D341Med (cell line): Measurements from ENCODE around the gene KIF17.
"Not testable (repeated sequence)": the region's sequence is repeated elsewhere in the genome, so short reads cannot be mapped to it uniquely, and the experiment has no call there.

Source experiments
- DNase-seq: peaks from one replicate; pipeline ENCODE4 v3.0.0; 2012; ENCODE audit warnings: low spot score

Gene KIF17

DNA sequence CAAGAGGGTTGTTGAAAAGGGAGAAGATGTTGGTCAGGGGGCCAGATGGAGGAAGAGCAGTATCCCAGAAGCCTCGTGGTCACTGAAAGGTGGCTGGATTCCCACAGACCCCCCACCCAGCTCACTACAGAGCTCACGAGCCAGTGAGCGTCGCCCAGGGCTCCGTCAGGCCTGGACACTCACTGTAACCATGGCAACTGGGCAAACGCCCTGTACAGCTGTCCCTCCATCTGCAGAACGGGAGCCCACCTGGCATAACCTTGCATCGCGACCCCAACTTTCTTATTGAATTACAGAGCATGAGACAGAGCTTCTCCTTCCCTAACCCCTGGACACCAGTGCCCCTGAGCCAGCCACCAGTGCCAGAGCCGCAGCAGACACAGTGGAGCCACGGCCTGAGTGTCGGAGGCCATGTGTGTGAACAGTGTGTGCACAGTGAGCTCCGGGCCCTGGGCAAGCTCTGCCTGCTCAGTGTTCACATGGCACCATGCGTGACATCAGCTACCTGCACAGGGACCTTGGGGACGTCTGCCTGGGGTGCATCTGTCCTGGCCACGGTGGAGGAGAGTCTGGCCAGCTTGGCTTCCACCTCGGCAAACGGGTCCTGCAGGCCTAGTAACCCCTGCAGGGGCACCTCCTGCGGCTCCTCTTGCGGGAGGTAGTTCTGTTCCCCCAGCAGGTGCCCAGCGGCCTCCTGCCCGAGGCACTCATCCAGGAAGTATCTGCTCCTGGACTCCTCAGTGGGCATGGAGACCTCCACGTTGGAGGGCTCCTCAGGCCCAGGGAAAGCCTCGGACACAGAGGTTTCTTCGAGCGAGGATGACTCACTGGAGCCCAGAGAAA, 30.7 kb downstream of the KIF17 start:
- no peak for DNase-seq

DNA sequence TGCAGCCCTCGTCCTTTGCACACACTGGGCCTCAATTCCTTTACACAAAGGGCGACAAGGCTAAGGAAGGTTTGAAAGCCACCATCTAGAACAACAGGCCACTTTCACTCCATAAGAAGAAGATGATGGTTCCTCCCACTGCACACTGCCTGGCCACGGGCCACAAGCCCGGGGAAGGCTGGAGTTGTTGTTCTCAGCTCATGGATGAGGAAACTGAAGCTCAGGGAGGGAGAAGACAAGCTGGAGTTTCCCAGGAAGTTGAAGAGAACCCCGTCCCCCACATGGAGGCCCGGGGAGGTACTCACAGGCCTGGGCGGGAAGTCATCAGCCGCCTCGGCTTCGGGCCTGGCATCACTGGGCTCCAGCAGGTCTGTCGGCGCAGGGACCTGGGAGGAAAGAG, 32.1 kb downstream of the KIF17 start:
- peak; percentile 11 for DNase-seq

DNA sequence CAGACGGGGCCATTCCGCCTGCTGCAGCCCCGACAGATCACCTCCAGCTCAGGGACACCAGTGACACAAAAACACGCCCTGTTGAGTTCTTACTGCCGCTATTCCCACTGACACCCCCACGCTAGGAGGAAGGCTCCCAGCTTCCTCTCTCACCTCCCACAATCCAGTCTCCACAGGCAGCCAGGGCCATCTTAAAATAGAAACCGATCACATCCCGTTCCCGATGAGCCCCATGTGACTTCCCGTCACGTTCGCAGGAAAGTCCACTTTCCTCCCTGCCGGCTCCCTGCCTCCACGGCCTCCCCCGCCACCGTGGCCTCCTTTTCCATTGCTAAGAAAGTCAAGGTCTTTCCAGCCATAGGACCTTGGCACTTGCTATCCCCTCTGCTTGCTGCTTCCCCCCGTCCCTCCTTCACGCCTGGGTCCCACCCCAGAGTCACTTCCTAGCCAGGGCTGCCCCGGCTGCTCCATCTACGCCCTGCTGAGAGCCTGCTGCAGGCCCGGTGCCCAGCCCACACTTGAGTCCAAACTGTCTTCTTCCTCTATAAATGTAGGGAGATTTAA, 32.6 kb downstream of the KIF17 start:
- peak; percentile 8 for DNase-seq

DNA sequence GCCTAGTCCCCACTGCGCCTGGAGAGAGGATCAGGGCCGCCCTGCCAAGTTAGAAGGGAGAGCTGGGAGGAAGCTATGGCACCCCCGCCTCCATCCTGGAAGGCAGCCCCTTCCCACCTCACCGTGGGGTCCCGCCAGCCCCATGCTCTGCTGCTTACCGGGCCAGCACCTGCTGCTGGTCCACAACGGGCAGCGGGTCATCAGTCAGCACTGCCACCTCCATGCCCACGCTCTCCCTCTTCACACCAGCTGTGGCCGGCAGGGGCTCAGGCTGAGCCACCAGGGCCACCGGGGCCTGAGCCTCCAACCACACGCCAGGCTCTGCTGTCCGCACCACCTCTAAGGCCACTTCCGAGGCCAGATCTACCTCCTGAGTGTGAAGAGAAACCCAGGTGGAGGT, 33.2 kb downstream of the KIF17 start:
- no peak for DNase-seq

DNA sequence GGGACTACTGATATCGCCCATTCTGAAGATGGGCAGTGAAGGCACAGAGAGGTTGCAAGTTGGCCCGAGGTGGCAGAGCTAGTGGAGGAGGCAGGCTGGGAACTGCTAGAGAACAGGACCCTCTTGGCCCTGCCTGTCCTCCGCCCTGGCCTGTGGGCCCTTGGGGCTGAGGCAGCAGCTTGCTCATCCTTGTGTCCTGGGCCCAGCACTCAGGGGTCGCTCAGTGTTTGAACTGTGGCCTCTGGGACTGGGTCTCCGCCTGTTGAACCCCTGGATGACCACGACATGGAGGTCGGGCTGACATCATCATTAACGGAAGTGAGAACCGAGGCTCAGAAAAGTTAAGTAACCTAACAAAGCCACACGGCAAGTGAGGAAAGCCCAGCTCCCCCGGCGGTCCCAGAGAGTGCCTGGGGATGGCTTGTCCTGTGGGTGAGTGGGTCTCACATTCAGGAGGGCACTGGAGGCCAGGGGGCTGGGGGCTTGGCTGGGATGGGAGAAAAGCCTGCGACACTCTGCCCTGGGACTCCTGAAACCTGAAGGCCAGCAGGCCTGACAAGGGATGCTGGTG, 33.7 kb downstream of the KIF17 start:
- DNase-seq = no peak

DNA sequence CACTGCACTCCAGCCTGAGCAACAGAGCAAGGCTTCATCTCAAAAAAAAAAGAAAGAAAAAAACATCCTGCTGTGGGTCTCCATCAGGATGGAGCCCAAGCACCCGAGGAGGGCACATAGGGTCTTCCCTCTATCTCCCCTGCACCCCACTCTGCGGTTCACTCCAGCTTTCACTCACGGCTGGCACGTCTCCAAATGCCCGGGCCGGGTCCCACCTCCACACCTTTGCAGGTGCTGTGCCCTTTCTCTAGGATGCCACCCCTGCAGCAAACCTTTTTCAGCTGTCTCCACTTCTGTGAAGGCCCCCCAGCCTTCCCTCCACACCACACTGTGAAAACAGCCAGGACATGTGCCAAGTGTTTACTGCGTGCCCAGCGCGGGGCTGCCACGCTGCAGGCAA, 34.2 kb downstream of the KIF17 start:
- no peak for DNase-seq

DNA sequence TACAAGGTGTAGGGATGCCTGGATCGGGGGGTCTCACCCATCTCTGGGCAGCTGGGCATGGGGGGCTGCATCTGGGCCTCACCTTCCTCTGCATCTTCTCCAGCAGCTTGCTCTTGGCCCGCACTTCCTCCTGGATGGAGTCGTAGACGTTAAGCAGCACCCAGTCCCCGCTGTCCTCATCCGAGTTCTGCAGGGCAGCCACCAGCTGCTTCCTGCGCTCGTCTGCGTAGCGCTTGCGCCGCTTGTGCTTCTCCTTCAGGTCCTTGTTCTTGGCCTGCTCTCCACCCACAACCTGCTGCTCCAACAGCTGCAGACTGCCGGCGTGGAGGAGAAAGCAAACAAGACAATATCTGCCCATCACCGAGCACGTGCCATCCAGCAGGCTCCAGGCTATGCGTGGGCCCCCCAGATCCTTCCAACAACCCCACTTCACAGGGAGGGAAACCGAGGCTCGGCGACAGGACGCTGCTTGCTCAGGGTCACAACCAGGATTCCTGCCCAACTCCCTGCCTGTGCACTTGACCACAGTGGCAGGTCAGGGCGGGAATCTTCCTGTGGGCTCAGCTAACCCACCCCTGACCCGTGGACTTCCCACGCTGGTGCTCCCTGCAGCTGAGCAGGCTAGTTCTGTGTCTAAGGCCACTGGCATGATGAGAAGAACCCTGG, 35.1 kb downstream of the KIF17 start:
- no peak for DNase-seq

DNA sequence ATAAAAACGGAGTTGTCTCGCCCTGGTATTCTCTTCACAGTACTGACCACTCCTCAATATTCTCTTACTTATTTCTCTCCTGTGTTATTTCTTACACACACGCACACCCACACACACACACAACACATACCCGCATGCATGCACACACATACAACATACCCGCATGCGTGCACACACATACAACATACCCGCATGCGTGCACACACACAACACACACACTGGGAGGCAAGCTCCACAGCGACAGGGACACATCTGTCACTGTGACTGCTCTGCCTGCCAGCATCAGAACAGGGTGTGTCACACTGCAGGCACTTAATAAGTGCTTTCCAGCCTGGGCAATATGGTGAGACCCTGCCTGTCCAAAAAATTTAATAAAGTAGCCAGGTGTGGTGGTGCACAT, 35.8 kb downstream of the KIF17 start:
- DNase-seq = no peak

DNA sequence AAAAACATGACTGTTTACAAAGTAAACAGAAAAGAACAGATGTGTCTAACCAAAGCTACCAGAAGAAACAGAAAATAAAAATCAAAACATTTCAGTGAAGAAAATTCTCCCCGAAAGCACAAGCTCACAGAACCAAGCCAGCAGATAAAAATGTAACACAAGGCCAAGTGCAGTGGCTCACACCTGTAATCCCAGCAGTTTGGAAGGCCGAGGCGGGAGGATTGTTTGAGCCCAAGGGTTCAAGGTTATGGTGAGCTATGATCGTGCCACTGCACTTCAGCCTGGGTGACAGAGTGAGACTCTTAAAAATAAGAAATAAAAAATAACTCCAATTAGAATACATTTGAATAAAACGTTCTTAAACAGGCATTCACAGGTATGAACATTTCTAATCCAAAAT, 37.5 kb downstream of the KIF17 start:
- DNase-seq = no peak

DNA sequence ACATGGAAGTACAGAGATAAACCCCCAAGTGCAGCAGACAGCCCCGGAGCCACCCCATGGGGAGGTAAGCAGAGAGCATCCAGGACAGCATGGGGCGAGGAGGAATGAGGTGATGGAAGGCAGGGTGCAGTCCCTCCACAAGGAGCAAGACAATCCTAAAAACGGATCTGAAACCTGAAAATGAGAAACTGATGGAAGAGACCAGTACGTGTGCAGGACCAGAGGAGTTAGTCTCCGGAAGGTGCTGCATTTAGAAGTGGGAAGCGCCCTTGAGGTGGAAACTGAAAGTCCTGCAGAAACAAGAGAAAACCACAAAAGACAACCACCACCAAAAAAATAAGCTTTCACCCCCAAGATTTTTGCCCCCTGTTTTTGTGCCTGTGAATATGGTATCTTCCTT, 39.2 kb downstream of the KIF17 start:
- no peak for DNase-seq

DNA sequence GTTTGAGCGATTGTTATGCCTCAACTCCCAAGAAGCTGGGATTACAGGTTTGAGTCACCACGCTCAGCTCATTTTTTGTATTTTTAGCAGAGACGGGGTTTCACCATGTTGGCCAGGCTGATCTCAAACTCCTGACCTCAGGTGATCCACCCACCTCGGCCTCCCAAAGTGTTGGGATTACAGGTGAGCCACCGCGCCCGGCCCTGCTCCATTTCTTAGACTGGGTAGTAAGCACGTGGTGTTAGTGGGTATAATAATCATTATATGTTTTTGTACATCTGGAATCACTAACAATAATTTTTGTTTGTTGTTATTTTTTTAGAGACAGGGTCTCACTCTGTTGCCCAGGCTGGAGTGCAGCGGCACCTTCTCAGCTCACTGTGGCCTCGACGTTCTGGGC, 44.2 kb downstream of the KIF17 start:
- DNase-seq = not testable (repeated sequence)

DNA sequence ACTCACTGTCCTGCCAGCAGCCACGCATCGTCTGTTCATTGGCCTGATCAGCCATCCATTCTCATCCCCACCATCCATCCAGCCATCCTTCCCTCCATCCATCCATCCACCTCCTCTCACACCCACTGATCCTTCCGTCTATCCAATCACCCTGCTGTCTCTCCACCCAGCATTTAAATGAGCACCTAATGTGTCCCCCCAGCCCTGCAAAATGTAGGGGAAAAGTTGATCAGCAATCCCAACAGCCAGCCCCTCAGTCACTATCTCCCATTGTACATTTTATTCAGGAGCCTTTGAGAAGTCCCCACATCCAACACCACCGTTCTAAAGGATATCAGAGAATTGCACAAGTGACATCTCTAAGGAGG, 45.6 kb downstream of the KIF17 start:
- no peak for DNase-seq

DNA sequence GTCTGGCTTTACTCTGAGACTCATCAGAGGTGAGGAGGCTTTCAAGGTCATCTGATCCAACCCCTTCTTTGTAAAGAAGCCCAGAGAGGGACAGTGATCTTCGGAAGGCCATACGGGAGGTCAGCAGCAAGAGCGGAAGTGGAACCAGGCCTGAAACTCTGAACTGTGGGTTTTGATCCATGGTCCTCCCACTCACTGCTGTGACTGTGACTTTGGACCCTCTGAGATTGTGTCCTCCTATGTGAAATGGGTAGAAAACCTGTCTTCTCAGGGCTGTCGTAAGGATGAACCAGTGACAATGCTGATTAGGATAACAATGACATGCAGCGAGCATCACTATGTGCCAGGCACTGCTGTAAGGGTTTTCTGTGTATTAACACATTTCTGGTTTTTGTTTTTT, 46.9 kb downstream of the KIF17 start:
- no peak for DNase-seq

DNA sequence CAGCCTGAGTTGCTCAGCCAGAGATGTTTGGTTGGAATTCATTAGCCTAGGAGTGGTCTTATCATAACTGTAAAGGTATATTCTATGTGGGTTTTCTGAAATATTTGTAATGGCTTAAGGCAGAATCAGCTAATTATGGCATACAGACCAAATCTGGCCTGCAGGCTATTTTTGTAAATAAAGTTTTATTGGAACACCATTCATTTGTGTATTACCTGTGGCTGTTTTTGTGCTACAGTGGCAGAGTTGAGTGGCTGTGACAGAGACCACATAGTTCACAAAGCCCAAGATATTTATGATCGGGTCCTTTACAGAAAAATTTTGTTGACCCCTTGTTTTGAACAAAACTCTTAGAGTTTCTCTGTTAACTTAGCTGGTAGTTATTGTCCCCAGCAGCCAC, 49.2 kb downstream of the KIF17 start:
- DNase-seq = no peak

DNA sequence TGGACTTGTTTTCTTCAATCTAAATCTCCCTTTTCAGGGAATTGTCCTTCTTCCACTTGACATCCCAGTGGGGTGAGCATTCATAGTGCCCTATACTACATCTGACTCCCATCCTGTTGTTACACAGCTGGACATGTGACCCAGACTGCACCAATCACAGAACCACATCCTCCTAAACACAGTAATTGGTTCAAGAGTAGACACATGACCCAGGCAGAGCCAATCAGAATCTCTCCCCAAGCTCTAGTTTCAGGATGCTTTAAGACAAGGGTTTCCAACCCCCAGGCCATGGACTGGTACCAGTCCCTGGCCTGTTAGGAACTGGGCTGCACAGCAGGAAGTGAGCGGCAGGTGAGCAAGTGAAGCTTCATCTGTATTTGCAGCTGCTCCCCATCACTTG, 51.0 kb downstream of the KIF17 start:
- DNase-seq = no peak

DNA sequence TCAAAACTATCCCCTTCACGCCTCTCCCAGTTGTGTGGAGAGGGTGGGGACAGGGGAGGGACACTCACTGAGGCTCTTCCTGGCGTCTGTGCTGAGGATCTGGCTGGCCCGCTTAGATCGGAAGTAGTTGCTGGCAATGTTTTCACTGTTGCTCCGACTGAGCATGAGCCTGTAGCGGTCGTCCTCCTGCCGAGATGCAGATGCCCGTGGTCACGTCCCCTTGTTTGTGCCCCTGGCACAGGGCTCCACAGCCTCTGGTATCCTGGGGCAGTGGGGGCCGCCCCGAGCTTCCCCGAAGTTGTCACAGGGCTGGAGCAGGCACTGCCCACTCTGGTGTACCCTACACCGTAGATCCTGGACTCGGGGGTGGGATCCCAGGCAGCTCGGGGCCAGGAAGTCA, 51.7 kb downstream of the KIF17 start:
- no peak for DNase-seq

DNA sequence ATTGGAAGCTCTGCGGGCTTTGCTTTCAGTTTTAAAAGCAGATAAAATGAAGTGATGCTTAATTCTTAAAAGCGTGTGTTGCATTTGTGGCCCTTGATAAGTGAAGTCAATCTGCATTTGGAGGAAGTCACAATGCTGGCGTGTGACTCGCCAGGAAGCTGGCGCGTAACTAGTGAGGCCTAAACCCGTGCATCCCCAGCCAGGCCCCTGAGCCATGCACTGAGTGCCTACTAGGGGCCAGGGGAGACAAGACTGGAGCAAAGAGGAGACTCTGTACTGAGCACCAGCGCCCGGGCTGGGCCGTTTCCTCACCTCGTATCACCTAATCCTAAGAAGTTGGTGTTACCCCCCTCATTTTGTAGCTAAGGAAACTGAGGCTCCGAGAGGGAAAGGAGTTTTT, 52.1 kb downstream of the KIF17 start:
- no peak for DNase-seq

DNA sequence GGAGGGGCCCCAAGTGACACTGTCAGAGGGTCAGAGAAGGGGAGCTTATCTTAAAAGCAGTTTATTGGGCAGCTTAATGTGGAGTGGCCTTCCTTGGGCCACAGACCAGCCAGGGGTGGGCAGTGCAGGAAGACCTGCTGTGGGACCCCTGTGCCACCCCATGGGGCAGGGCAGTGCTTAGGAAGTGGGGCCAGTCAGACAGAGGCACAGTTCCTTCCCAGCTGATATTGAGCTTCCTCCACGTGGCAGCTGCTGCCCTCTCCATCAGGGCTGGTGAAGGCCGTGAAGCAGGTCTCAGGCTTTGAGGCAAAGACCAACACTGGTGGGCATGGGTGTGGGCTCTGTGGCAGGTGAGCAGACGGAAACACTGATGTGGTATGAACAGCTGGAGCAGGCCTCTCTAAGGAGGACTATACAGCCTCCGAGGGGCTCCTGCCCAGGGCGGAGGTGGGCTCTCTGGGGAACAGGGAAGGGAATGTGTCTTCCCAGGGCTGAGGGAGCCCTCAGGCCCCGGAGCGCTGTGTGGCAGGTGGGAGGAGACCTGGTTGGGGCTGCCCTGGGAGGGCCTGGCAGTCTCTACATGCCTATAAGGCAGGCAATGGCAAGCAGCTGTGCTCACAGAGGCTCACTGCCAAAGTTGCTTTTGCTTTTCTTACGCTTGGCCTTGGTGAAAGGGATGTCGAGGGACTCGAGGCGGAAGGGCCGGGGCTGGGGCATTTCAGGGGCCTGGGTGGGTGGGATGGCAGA, 53.7 kb downstream of the KIF17 start:
- DNase-seq = no peak

DNA sequence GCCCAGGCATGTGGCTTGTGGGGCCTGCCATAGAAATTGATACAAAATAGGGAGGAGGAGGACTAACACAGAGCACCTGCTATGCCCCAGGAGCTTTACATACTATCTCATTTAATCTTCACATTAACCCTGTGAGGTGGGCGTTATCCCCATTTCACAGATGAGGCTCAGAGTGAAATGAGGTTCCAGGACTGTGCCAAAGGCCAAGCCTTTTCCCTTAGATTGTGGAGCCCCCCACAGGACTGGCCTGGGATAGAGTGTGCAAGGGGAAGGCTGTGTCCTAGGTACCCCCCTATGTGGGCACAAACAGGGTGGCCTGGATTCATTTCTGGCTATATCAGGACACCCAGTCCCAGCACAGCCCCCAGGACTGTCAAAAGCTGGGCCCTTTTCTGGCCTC, 54.4 kb downstream of the KIF17 start:
- no peak for DNase-seq

DNA sequence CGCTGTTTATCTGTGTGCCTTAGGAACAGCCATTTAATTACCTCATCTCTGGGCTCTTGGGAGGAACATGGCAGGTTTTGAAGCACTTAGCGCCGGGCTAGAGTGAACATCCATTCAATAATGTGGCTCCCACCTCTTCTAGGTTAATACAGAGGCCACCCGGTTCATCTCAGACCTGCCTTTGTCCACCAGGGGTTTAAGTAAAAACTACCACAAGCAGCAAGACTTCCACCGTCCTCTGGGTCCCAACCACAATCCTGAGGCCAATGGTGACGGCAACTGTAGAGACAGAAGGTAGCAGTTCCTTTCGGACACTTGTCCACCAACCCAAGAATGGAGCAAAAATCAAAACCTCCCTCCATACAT, 55.7 kb downstream of the KIF17 start:
- DNase-seq = no peak

DNA sequence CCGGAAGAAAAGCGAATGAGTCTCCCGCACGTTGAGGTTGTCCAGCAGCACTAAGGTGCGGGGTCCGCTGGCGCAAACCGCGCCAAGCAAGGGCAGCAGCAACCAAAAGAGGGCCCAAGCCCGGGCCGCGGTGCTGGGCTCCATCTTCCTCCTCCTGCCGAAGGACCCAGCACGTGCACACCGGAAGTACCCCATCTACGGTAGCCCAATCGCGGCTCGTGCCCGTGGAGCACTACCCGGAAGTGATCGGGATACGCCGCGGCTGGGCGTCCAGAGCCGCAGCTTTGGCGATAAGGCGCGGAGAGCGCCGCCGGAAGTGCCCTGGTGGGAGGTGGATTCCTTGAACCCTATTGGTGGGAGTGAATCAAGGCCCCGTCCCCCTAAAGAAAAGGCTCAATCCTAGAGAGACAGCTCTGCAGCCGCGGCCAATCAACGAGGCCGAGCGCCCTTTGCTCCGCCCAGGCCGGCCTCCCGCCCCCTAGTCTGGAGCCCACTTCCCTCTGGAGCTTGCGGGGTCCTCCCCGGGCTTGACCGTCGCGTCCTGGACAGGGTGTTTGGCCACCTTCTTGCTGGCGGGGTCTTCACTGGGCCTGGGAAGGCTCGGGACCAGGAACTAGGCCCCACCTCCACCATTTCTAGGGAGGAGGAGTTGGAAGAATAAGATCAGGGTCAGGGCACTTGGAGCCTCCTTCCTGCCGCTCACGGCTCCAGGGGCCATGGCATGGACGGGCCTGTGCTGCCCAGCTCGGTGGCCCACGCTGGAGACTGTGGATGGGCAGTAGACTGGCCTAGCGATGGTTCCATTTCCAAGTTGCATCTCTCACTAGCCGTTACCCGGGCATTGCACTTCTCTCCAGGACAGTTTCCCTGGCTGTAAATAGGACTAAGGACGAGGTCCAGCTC, 56.3 kb downstream of the KIF17 start, which contains the start of gene DDOST:
TSS of gene DDOST (minus strand) at position 163 of the 903 bp plus-strand sequence. CDS start at position 144, 19 bp downstream.
- peak; percentile 95 for DNase-seq
